DOHH2 (cell line): Measurements from ENCODE around the gene TMEM183A.

Experiments used
- EZH2phosphoT487 ChIP-seq: fragments of 200-600 bp; sonication (generic); IDR thresholded peaks from 2 replicates; pipeline ENCODE4 v1.6.1; 2017; ENCODE audit warnings: borderline replicate concordance, mild to moderate bottlenecking, antibody characterized with exemption, low read length, moderate library complexity, mixed read lengths
- TF ChIP-seq, protein P1 (sequence below): fragments of 200-600 bp; sonication (generic); IDR thresholded peaks from one replicate; pipeline ENCODE4 v1.5.1; 2014; ENCODE audit warnings: antibody characterized with exemption, mild to moderate bottlenecking, low read depth, low read length; ENCODE audit not compliant: poor library complexity, severe bottlenecking

DNA sequence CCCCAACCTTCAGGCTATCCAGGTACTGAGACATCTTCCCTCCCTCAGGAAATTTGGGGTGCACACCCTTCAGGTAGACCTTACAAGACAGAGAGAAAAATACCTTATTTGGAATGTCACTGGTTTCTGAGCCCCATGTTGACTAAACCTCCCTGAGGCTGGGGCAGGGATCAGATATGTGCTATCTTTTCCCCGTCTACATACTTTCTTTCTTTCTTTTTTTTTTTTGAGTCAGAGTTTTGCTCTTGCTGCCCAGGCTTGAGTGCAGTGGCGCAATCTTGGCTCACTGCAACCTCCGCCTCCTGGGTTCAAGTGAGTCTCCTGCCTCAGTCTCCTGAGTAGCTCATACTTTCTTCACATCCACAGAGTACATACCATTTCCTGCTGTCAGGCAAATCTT is 41.8 kb upstream of the TMEM183A start:
- TF ChIP-seq, protein P1, sequence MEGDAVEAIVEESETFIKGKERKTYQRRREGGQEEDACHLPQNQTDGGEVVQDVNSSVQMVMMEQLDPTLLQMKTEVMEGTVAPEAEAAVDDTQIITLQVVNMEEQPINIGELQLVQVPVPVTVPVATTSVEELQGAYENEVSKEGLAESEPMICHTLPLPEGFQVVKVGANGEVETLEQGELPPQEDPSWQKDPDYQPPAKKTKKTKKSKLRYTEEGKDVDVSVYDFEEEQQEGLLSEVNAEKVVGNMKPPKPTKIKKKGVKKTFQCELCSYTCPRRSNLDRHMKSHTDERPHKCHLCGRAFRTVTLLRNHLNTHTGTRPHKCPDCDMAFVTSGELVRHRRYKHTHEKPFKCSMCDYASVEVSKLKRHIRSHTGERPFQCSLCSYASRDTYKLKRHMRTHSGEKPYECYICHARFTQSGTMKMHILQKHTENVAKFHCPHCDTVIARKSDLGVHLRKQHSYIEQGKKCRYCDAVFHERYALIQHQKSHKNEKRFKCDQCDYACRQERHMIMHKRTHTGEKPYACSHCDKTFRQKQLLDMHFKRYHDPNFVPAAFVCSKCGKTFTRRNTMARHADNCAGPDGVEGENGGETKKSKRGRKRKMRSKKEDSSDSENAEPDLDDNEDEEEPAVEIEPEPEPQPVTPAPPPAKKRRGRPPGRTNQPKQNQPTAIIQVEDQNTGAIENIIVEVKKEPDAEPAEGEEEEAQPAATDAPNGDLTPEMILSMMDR: no peak
- no peak for TF ChIP-seq EZH2phosphoT487
